ENCODE results near the gene SMOC1. TPM values are rescaled to one million over a fixed set of nuclear protein-coding genes. Genes with fewer than 3 reads are reported as not detected.
"Not testable (repeated sequence)": the region's sequence is repeated elsewhere in the genome, so short reads cannot be mapped to it uniquely, and the experiment has no call there.

SMOC1 gene
- total RNA-seq, 1 donor from 2014 or later, result not detected

DNA sequence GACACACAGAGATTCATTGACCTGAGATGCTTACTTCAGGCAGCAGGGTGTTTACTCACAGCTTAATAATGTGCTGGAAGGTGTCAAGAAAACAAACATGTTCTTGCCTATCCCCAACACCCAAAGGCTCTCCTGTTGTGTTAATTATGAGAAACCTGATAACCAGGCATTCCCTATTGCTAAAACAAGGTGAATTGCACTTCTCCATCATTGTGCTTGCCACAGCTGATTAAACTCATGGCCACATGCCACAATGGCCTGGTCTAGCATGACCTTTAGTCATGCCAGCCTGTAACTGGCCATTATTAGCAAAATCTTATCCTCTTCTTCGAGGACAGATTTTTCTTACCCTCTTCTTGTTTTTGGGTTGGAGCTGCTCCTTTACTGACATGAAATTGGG, 21.4 kb downstream of the SMOC1 start:
- no peak for DNase-seq
- intact Hi-C loops (cut with micrococcal nuclease), result no loop called here
- Mint-ChIP-seq H3K4me3 (no peak overlapping the region), H3K4me1 (no peaks in the 10 kb centered on the region), H3K27ac (no peak overlapping the region), H3K9me3 (no peaks in the 10 kb centered on the region), H3K27me3 (peaks cover 3% of the 10 kb centered on the region), H3K36me3 (ENCODE audit: low read depth) (no peaks in the 10 kb centered on the region)

DNA sequence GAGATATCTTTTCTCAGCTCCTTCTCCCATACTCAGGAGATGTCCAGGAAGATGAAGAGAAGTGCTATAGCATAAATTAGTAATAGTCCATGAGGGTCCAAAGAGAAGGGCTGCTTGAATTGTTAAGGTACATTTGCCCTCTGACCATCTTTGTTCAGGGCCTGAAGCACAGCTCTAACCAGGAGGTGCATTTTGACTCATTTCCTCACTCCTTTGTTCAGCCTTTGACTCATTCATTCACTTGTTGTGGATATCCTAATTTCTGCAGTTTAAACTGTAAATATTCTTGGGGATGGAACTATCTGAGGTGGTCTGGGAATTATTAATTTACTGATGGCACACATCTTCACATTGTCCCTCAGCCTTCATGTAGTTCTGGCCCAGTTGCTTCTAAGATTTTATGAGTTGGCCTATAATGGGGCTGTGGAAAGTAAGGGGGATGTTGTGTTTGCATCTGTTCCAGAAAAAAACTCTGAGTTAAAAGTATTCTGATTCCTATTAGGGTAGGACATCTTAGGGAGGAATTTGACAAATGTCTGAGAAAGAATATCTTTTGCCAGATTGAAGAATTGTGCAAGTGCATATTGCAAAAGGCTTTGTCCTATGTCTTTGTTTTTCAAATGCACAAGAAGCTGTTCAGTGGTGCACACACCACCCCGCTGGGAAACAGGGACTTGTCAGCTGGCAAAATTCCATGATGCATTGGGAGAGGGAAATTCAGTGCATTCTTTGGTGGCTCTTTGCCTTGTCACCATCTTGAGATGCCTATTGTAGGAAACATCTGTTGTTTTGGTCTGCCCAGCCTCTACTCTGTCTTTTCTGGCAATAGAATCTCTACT, 22.1 kb downstream of the SMOC1 start:
- Mint-ChIP-seq H3K4me1 (no peaks in the 10 kb centered on the region), H3K9me3 (no peaks in the 10 kb centered on the region), H3K27ac (no peak overlapping the region), H3K4me3 (no peak overlapping the region), H3K27me3 (peaks cover 3% of the 10 kb centered on the region), H3K36me3 (ENCODE audit: low read depth) (no peaks in the 10 kb centered on the region)
- DNase-seq, result no peak
- intact Hi-C loops (cut with micrococcal nuclease), result no loop called here

DNA sequence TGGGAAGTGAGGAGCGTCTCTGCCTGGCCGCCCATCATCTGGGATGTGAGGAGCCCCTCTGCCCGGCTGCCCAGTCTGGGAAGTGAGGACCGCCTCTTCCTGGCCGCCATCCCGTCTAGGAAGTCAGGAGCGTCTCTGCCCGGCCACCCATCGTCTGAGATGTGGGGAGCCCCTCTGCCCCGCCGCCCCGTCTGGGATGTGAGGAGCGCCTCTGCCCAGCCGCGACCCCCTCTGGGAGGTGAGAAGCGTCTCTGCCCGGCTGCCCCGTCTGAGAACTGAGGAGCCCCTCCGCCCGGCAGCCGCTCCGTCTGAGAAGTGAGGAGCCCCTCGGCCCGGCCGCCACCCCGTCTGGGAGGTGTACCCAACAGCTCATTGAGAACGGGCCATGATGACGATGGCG, 23.8 kb downstream of the SMOC1 start:
- H3K27ac Mint-ChIP-seq; H3K4me3 Mint-ChIP-seq; H3K36me3 Mint-ChIP-seq (ENCODE audit: low read depth); H3K9me3 Mint-ChIP-seq; H3K4me1 Mint-ChIP-seq; intact Hi-C loops (cut with micrococcal nuclease); DNase-seq; H3K27me3 Mint-ChIP-seq: not testable (repeated sequence)

DNA sequence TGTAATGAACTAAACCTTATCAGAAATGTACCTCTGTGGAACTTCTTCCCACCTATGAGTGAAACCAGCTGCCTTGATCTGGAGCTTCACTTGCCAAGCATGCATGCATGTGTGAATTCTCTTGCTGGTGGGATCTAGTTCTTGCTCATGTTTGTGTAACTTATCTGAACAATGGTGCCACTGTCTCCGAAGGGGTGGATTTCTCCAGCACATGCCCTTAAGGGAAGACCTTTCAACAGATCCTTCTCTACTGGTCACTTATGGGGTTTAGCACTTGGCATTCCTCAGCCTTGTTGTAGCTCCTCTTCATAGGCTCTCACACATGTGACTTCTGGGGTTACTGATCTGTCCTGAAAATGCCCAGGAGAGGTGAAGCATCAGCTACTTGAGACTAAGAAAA, 25.0 kb downstream of the SMOC1 start:
- H3K4me1 Mint-ChIP-seq, result no peaks in the 10 kb centered on the region
- H3K9me3 Mint-ChIP-seq, result no peaks in the 10 kb centered on the region
- H3K36me3 Mint-ChIP-seq (ENCODE audit: low read depth), result no peaks in the 10 kb centered on the region
- no peak overlapping the region for H3K4me3 Mint-ChIP-seq
- intact Hi-C loops (cut with micrococcal nuclease), result no loop called here
- no peak overlapping the region for H3K27ac Mint-ChIP-seq
- H3K27me3 Mint-ChIP-seq, result peaks cover 4% of the 10 kb centered on the region
- no peak for DNase-seq

DNA sequence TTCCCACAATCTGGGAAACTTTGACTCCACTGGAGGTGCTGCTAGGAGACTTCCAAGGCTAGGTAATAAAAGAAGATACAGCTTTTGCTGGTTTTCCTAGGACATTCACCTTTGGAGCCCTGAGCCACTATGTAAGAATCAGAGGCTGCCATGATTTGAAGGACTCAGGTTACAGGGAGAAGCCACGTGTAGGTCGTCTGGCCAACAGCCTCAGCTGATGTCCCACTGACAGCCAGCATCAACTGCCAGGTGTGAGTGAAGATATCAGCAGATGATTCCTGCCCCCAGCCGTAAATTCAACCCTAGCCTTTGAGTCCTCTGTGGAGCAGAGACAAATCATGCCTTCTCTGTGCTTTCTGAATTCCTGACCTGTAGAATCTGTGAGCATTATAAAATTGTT, 27.0 kb downstream of the SMOC1 start:
- H3K4me3 Mint-ChIP-seq, result no peak overlapping the region
- no peak overlapping the region for H3K27ac Mint-ChIP-seq
- H3K36me3 Mint-ChIP-seq (ENCODE audit: low read depth), result no peaks in the 10 kb centered on the region
- no peak for DNase-seq
- no peaks in the 10 kb centered on the region for H3K4me1 Mint-ChIP-seq
- intact Hi-C loops (cut with micrococcal nuclease), result no loop called here
- H3K9me3 Mint-ChIP-seq, result no peaks in the 10 kb centered on the region
- peaks cover 10% of the 10 kb centered on the region for H3K27me3 Mint-ChIP-seq

DNA sequence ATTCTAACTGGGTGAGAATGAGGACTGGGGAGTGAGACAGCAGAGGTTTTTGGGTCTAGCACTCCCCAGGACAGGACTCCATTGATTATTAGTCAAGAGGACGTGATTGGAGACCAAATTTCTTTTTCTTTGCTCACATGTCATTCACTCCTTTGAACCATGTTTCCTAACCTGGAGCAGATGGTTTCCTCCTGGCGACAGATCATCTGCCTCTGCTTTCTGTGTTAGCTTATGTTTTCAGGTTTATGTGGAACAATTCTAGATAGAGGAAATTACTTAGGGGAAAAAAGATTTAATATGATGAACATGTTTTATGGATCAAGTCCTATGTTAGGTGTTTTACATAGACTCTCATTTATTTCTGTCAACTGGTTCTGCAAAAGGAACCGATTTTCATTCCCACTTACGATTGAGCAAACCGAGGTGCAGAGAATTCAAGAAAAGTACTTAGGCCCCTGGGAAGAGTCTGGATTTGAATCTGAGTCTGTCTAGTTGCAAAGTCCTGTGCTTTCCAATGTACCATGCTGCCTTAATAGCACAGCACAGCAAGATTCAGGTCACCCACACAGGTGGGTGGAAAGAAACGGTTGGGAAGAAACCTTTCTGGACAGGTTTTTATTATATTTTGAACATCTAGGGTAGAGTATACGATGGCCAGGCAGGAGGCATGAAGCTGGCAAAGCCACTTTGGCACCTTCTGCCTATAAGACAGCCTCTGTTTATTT, 30.8 kb downstream of the SMOC1 start:
- DNase-seq, result no peak
- peaks cover 11% of the 10 kb centered on the region for H3K27me3 Mint-ChIP-seq
- no peaks in the 10 kb centered on the region for H3K36me3 Mint-ChIP-seq (ENCODE audit: low read depth)
- no peaks in the 10 kb centered on the region for H3K9me3 Mint-ChIP-seq
- H3K27ac Mint-ChIP-seq, result no peak overlapping the region
- intact Hi-C loops (cut with micrococcal nuclease), result no loop called here
- no peaks in the 10 kb centered on the region for H3K4me1 Mint-ChIP-seq
- no peak overlapping the region for H3K4me3 Mint-ChIP-seq

DNA sequence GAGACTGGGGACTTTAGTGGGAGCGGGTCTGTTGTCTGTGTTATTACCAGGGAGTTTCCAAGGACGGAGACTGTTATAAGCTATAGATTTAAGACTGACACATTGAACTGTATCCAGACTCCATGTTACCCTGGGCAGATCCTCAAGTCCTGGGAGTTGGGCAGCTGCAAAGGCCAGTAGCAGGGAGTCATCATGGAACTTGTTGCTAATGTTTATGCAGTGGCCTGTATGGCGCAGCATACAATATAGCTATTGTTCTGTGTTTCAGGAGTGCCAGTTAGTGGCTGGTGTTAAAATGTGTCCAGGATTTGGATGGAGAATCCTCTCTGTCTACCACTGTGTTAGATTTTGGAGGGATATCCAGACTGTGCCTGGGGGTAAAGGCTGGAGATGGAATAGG, 31.7 kb downstream of the SMOC1 start:
- H3K27ac Mint-ChIP-seq, result no peak overlapping the region
- intact Hi-C loops (cut with micrococcal nuclease), result no loop called here
- no peaks in the 10 kb centered on the region for H3K36me3 Mint-ChIP-seq (ENCODE audit: low read depth)
- H3K9me3 Mint-ChIP-seq, result no peaks in the 10 kb centered on the region
- H3K27me3 Mint-ChIP-seq, result peaks cover 19% of the 10 kb centered on the region
- H3K4me3 Mint-ChIP-seq, result no peak overlapping the region
- DNase-seq, result no peak
- no peaks in the 10 kb centered on the region for H3K4me1 Mint-ChIP-seq

DNA sequence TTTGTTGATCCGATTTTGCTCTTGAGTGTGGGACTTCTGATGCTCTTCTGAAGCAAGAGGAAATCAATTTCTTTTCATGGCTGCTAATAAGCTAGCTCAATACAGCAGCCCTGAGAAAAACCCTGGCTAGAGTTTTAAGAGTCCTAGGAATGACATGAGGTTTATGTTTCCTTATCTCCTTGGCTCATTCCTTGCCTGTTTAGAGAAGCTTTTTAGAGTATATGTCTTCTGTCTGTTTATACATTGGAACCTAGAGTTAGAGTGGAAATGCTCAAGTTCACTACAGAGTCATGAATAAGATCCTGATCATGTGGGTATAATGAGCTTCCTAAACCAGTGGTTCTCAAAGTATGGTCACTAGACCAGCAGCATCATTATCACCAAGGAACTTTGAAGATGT, 34.5 kb downstream of the SMOC1 start:
- no peak for DNase-seq
- H3K9me3 Mint-ChIP-seq, result no peaks in the 10 kb centered on the region
- H3K4me1 Mint-ChIP-seq, result no peaks in the 10 kb centered on the region
- intact Hi-C loops (cut with micrococcal nuclease), result no loop called here
- no peaks in the 10 kb centered on the region for H3K36me3 Mint-ChIP-seq (ENCODE audit: low read depth)
- peaks cover 21% of the 10 kb centered on the region for H3K27me3 Mint-ChIP-seq
- no peak overlapping the region for H3K27ac Mint-ChIP-seq
- no peak overlapping the region for H3K4me3 Mint-ChIP-seq

DNA sequence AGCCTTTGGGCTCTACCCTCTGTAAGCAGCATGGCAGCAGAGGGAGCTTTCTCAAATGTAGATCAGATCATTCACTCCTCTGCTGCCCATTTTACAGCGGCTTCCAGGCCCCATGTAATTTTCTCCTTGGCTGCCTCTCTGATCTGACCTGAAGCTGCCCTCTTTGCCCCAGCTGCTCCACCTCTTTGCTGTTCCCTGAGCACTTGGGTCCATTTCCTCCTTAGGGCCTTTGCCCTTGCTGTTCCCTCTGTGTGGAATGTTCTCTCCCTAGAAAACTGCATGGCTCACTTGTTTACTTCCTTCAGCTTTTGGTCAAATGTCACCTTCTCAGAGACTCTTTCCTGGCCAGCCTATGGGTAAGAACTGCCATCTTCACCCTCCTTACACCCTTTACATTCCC, 37.2 kb downstream of the SMOC1 start:
- no peak for DNase-seq
- Mint-ChIP-seq H3K4me3 (no peak overlapping the region), H3K36me3 (ENCODE audit: low read depth) (no peaks in the 10 kb centered on the region), H3K4me1 (no peaks in the 10 kb centered on the region), H3K27me3 (peaks cover 13% of the 10 kb centered on the region), H3K9me3 (no peaks in the 10 kb centered on the region), H3K27ac (no peak overlapping the region)
- intact Hi-C loops (cut with micrococcal nuclease), result no loop called here

DNA sequence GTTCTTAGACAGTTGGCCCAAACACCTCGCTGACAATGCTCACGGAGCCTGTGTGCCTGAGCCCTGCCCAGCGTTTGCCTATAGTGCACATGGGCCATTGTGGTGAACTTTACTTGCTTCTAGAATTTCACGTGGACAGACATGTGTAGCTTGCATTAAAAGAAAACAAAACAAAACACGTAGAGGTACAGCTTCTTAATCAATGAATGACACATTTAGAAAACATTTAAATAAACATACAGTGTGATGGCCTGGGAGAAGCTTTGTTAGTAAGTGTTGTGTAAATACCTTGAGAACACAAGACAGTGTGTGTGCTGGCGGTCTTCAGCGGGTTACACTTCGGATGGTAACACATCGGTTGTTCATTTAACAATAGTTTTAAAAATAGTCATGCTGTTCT, 38.1 kb downstream of the SMOC1 start:
- H3K27me3 Mint-ChIP-seq, result peaks cover 13% of the 10 kb centered on the region
- DNase-seq, result no peak
- intact Hi-C loops (cut with micrococcal nuclease), result no loop called here
- H3K4me3 Mint-ChIP-seq, result no peak overlapping the region
- no peaks in the 10 kb centered on the region for H3K9me3 Mint-ChIP-seq
- no peaks in the 10 kb centered on the region for H3K4me1 Mint-ChIP-seq
- H3K36me3 Mint-ChIP-seq (ENCODE audit: low read depth), result no peaks in the 10 kb centered on the region
- H3K27ac Mint-ChIP-seq, result no peak overlapping the region

DNA sequence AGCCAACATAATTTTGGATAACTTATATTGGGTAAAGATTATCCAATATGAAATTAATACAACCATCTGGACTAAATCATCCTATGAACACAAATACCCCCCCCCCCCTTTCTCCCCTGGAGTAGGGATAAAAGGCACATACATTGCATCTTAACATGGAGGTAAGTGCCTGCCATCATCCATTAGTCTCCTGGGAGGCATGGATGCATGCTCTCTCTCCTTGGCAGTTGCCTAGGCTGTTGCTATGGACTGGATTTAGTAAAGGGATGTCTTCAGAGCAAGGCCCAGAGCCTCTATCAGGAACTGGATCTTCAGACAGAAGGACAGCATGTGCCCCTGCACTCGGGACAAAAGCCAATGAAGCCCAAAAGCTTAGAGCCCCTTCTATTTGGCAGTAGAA, 40.6 kb downstream of the SMOC1 start:
- DNase-seq, result no peak
- Mint-ChIP-seq H3K4me1 (no peaks in the 10 kb centered on the region), H3K9me3 (no peaks in the 10 kb centered on the region), H3K27me3 (peaks cover 14% of the 10 kb centered on the region), H3K27ac (no peak overlapping the region), H3K4me3 (no peak overlapping the region), H3K36me3 (ENCODE audit: low read depth) (no peaks in the 10 kb centered on the region)
- intact Hi-C loops (cut with micrococcal nuclease), result no loop called here

DNA sequence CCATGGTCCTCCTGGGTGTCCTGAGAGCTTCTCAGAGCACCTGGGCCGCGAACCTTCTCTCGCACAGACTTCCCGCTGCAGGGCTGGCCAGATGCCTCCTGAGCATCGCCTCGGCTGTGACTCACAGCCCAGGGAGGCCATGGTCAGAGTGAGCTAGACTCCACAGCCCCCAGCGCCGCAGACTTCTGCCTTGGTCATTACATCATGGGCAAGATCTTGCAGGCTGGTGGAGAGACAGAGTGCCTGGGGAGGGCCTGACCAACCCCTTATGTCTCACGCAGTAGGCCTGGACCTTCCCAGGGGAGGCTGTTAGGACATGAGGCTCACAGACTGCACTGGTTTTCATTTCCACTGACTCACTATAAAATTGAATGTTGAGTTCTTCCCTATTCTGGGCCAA, 41.8 kb downstream of the SMOC1 start:
- intact Hi-C loops (cut with micrococcal nuclease), result no loop called here
- no peaks in the 10 kb centered on the region for H3K9me3 Mint-ChIP-seq

DNA sequence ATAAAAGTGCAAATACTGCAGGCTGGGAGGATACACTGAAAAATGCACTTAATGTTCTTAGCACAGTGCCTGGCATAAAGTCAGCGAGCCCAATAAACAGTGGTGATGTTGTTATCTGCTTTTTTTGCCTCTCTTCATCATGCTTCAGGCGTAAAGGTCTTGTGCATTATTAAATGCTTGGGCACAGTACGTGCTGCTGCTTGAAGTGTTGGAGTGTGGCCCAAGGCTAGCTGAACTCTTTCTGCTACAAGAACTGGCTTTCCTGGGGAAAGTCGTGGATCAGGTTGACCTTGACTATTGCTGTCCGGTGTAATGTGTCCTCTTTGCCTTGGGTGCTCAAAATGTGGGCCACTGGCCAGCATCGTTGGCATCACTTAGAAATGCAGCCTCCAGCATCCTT, 43.0 kb downstream of the SMOC1 start:
- Mint-ChIP-seq H3K9me3 (no peaks in the 10 kb centered on the region), H3K36me3 (ENCODE audit: low read depth) (no peaks in the 10 kb centered on the region), H3K27ac (no peak overlapping the region), H3K27me3 (peaks cover 8% of the 10 kb centered on the region), H3K4me3 (no peak overlapping the region), H3K4me1 (no peaks in the 10 kb centered on the region)
- DNase-seq, result no peak
- intact Hi-C loops (cut with micrococcal nuclease), result no loop called here

More for the DNA sequence above, 41.8 kb downstream of the SMOC1 start:
- H3K27me3 Mint-ChIP-seq, result peaks cover 5% of the 10 kb centered on the region
- H3K27ac Mint-ChIP-seq, result no peak overlapping the region
- no peaks in the 10 kb centered on the region for H3K4me1 Mint-ChIP-seq
- no peak overlapping the region for H3K4me3 Mint-ChIP-seq
- no peak for DNase-seq
- H3K36me3 Mint-ChIP-seq (ENCODE audit: low read depth), result no peaks in the 10 kb centered on the region

DNA sequence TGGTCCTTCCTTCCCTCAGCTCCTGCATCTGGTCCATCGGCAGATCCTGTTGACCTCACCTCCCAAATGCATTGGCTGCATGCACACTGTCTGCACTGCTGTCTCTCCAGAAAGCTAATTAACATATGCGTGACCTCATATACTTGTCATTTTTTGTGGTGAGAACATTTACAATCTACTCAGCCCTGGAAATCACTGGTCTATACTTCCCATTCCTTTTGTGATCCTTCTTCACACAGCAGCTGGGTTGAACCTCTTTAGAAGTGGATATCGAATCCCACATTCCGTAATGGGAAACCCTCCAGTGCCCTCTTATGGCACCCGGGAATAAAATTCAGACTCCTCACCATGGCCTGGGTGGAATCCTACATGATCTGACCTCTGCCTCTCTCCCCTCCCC, 45.0 kb downstream of the SMOC1 start:
- H3K4me3 Mint-ChIP-seq, result no peak overlapping the region
- intact Hi-C loops (cut with micrococcal nuclease), result no loop called here
- H3K27me3 Mint-ChIP-seq, result peaks cover 10% of the 10 kb centered on the region
- no peak overlapping the region for H3K27ac Mint-ChIP-seq
- DNase-seq, result no peak
- no peaks in the 10 kb centered on the region for H3K36me3 Mint-ChIP-seq (ENCODE audit: low read depth)
- no peaks in the 10 kb centered on the region for H3K9me3 Mint-ChIP-seq
- H3K4me1 Mint-ChIP-seq, result no peaks in the 10 kb centered on the region
